22Rv1 (cell line): ENCODE data around the gene PPIF.

Experiments
- ZFX ChIP-seq: fragments of 450-650 bp; IDR thresholded peaks from 2 replicates; pipeline ENCODE4 v1.6.1; 2017; ENCODE audit warnings: antibody characterized with exemption, borderline replicate concordance
- TF ChIP-seq, protein P1 (sequence below): fragments of 450-650 bp; IDR thresholded peaks from 2 replicates; pipeline ENCODE4 v1.5.1; 2017; ENCODE audit warnings: mild to moderate bottlenecking

DNA sequence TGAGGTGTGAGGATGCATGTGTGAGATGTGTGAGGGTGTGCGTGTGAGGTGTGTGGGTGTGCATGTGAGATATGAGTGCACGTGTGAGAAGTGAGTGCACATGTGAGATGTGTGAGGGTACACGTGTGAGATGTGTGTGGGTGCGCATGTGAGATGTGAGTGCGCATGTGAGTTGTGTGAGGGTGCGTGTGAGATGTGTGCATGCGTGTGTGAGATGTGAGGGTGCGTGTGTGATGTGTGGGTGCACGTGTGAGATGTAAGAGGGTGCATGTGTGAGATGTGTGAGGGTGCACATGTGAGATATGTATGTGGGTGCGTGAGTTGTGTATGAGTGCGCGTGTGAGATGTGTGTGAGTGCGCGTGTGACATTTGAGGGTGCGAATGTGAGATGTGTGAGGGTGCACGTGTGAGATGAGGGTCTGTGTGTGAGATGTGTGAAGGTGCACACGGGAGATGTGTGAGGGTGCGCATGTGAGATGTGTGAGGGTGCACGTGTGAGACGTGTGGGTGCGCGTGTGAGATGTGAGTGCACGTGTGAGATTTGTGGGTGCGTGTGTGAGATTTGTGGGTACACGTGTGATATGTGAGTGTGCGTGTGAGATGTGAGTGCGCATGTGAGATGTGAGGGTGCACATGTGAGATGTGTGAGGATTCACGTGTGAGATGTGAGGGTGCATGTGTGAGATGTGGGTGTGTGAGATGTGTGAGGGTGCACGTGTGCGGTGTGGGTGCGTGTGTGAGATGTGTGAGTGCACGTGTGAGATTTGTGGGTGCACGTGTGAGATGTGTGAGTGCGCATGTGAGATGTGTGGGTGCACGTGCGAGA lies 30.5 kb downstream of the PPIF start:
- TF ChIP-seq, protein P1, sequence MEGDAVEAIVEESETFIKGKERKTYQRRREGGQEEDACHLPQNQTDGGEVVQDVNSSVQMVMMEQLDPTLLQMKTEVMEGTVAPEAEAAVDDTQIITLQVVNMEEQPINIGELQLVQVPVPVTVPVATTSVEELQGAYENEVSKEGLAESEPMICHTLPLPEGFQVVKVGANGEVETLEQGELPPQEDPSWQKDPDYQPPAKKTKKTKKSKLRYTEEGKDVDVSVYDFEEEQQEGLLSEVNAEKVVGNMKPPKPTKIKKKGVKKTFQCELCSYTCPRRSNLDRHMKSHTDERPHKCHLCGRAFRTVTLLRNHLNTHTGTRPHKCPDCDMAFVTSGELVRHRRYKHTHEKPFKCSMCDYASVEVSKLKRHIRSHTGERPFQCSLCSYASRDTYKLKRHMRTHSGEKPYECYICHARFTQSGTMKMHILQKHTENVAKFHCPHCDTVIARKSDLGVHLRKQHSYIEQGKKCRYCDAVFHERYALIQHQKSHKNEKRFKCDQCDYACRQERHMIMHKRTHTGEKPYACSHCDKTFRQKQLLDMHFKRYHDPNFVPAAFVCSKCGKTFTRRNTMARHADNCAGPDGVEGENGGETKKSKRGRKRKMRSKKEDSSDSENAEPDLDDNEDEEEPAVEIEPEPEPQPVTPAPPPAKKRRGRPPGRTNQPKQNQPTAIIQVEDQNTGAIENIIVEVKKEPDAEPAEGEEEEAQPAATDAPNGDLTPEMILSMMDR = no peak
- TF ChIP-seq ZFX = no peak
